ENCODE data around the gene BARX1.
"Not testable (repeated sequence)": the region's sequence is repeated elsewhere in the genome, so short reads cannot be mapped to it uniquely, and the experiment has no call there.

BARX1 gene

DNA sequence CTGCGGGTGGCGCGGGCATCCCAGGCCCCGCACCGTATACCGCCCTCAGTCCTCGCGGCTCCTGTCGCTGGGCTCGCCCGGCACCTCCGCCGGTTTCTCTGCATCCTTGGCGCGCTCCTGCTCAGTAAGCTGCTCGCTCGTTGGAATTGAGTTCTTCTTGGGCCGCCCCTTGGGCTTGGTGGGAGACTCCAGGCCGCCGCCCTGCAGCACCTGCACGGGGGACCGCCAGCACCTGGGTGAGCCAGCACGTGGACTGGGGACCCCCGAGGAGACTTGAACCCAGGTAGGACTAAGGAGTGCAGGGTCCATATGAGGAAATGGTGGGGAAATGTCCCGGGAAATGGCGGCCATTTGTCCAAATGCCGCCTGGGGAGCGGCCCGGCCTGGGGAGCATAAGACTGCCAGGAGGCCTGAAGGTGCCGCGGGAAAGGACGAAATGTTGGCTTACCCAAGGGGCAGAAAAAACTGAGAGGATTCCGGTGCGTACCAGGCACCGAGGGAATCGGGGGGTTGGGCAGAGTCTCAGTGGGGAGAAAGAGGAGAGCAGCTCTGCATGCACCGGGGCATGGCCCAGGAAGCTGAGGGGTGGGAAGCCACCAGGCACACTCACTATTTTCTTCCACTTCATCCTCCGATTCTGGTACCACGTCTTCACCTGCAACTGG is 2.9 kb downstream of the BARX1 start:
- no peak for DNase-seq (ENCODE audit: low read depth in 3 of 3, low spot score in 1 of 3)

DNA sequence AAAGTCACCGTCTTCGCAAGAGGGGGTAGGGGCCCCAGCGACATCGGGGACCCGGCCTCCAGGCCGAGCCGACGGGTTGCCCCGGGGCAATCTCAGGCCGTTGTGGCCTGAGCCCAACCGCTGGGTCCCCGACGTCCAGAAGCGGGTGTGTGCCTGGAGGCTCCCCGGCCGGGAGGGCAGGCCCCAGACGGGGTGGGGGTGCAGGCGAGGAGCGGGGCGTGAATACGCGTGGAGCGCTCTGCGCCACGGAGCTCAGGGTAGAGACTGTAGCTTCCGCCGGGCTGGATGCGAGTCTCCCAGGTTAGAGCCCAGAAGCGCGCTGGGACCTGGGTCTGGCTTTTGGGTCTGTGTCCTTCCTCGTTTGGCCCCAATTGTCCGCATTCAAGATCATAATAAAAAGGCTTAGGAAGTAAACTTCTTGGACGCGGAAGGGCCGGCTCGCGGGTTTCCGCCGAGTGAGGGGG is 3.5 kb downstream of the BARX1 start:
- DNase-seq (ENCODE audit: low read depth in 3 of 3, low spot score in 1 of 3) = no peak

DNA sequence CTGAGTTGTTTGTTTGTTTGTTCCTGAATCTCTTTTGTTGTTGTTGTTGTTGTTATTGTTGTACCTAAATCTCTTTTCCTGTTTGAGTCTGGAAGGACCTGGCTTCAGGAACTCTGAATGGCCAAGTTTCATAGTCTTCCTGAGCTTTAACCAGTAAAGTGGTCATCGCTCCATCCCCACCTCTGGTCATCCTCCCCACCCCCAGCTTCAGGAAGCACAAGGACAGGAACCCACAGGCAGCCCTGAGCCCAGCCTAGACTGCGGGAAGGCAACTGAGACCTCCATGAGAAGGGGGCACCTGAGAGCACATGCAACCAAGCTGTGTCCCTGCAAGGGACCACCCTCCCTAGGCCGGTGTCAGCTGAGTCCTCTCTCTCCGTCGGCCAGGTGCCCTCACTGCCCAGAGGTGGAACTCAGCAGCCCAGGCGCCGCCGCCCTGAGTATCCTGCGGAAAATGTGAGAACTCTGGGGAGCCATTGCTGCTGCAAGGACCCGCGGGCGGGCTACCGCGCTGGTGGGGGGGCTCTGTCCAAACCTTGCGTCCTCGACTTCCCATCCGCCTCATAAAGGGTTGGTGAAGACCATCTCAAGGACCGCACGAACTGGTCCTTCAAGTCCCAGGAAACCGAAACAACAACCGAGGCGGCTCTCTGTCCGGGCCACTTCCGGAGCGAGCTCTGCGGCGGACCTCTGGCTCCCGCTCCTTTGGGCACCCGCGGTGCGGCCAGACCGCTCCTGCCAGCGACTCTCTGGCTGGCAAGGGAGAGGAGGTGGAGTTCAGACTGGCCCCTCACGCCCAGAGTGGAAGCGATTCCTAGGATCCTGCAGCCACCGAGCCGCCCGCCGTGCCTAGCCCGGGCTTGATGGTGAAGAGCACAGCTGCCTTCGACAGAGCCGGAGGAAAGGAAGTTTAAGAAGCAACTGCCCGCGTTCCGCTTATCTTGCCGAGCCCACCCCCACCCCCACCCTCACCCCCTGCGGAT is 4.2 kb downstream of the BARX1 start:
- DNase-seq (ENCODE audit: low read depth in 3 of 3, low spot score in 1 of 3) = no peak

DNA sequence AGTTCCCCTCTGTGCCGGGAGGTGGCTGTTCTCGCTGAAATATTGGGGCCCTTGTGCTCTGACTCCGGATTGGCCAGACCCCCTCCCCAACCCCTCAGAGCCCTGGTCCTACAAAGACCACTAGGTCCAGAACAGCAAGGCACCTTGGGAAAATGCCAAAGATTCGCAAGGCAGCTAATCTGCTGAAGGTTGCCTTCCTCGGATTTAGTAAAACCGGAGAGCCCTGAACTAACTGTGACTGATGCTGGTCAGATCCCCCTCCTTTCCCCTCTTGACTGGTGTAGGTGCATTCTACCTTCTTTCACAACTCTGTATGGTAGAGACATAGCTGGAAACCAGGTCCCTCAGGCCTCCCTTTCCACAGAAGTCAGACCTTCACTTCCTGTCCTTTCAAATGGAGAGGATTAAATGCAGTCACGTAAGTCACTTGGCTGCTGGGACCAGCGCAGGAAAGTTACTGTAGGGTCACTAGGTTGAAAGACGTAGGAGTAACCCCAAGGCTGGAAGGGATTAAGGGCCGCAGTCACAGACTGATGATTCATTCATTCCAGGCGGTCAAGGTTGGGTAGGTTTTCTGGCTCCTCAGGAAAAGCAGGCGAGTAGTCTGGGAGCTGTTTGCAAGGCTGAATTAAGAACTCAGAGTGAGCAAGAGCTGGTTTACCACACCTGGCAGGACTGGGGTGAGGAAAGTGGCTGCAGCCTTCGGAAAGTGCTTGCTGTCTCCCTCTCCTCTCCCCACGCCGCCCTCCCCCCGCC is 5.3 kb downstream of the BARX1 start:
- no peak for DNase-seq (ENCODE audit: low read depth in 3 of 3, low spot score in 1 of 3)

DNA sequence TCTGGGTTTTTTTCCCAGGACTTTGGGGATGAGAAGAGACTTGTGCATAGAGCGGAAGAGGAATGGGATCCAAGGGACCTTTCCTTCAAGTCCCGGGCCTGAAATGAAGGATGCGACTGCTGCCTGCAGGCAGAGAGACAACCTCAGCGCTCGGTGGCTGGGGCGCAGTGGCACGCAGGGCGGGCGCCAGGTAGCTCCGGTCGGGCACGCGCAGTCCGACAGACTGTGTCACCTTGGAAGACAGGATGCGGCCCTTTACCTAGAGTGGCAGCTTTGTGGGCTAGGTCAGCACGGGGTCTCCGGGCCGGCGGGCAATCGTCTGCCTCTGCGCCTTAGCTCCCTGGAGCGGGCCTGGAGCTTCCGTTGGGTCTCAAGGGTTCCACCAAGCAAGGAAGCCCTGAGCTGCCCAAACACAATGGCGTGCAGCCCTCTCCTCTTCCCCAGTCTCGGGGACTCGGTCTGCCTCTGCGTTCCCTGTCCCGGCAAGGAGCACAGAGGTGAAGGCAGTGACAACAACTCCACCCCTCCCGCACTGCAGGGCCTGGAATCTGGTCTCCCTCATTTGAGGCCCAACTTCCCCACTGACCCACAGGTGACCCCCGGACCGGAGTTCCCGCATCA is 6.0 kb downstream of the BARX1 start:
- no peak for DNase-seq (ENCODE audit: low read depth in 3 of 3, low spot score in 1 of 3)

DNA sequence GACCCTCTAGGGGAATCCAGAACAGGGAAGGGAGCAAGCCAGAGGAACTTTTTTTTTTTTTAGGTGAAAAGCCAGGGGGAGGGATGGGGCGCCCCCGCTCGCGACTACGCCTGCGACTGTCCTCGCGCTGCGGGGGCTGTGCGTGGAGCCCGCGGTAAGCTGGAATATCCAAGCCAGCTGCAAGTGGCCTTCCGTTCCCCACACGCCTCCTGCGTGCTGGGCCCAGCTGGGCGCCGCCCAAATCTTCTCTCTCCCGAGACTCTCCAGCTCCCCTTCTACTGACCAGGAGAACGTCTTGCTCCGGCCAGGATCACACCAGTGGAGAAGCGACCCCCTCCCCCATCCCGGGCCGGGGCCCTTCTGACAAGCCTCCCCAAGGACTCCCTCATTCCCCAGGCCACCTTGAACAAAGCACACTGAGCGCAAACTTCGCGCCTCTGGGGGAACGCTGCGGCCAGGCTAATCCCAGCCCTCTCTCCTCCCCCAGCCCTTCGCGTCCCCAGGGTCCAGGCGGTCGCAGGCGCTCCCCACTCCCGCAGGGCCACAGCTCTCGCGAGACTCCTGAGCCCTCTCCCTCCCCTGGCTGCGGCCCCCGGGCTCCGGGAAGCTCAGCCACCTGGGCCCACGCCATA is 6.6 kb downstream of the BARX1 start:
- DNase-seq (ENCODE audit: low read depth in 3 of 3, low spot score in 1 of 3) = no peak

DNA sequence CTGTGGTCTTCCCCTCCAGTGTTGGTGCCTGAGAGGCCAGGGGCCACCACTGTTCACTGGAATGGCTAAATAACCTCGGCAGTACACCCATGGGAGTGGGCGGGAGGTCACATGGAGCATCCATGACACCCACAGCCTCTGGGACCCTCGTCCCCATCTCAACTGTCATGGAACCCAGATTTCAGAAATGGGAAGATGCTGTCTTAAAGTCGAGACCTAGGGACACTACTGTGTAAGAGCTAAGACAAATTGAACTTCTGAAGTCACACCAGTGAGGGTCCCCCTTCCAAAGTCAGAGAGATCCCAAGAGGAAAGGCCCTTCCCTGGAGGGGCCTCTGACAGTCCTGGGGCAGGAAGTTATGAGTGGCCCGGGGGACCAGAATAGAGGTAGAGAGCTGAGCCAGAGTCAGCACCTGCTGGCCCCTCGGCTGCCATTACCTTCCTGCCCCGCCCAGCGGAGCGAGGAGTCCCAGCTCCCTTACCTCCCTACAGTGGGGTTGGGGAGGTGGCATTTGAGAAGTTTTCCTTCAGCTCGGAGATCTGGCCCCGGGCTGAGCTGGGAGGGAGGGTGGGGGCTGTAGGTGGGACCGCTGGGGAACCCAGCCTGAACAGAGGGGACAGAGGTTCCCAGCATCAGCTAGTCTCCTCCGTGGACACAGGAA is 7.6 kb downstream of the BARX1 start:
- no peak for DNase-seq (ENCODE audit: low read depth in 3 of 3, low spot score in 1 of 3)

DNA sequence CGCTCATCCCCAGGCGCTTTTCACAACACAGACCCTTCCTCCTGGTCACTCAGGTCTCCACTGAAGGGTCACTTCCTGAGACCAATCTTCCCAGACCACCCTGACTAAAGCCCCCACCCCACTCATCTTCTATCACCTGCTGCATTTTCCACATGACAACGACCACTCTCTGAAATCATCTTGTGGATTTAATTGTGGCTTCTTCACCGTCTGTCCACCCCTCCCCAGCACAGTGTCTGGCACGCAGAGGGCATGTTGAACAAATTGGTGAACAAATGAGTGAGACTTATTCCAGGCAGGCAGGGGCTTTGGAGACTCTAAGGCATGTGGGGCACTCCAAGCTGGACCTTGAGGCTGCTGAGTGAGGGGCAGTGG is 8.8 kb downstream of the BARX1 start:
- no peak for DNase-seq (ENCODE audit: low read depth in 3 of 3, low spot score in 1 of 3)

DNA sequence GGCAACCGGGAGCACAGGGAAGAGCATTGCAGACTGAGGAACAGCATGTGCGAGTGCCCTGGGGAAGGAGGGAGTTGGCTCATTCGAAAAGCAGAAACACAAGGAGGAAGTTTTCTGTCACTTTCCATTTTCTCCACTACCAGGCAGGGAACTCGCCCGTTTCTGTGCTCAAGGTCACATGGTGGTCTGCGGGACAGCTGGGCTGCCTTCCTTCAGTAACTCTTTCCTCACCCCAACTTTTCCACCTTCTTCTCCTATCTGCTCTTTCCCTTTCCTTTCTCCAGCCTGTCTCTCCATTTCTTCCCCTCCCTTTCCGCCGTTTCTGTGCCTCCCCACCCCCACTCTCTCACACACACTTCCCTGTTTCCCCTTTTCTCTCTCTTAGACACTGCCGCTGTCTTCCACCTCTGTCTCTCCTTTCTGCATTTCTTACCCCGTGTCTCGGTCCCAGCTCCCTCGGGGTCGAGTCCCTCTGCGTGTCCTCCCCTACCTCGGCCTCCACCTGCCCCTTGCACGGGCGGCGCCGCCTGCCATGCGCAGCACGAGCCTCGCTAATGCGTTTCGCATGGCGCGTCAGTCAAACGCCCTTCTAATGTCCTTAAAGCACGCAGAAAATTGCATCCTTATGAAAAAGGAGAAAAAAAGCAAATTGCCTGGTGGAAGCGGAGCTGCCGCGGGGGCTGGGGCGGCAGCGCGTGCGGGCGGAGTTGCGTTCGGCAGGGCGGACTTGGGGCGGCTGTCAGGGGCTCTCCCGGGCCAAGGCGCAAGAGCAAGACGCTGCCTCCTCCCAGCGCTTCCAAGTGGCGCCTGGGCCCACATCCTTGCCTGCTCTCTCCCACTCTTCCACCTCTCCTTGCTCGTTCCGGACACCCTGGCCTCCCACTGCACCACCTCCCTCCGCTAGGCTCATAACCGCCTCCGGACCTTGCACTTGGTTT is 9.5 kb downstream of the BARX1 start:
- DNase-seq (ENCODE audit: low read depth in 3 of 3, low spot score in 1 of 3) = no peak

DNA sequence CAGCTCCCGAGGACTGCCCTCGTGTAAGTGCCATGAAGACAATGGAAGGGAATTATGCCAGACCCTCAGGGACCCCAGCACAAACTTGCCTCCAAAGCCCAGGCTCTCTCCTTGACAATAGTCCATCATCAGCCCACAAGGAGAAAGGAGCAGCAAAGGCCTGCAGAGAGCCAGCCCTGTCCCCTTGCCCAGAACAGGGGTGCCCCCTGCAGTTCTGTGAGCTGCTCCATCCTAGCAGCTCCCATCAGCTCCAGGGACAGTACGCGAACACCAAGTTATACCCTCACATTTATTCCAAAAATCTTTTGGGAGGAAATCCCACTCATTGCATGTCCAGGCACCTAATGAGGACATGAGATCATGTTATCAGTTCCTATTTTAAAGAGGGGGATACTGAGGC is 11.1 kb downstream of the BARX1 start:
- DNase-seq (ENCODE audit: low read depth in 3 of 3, low spot score in 1 of 3) = no peak

DNA sequence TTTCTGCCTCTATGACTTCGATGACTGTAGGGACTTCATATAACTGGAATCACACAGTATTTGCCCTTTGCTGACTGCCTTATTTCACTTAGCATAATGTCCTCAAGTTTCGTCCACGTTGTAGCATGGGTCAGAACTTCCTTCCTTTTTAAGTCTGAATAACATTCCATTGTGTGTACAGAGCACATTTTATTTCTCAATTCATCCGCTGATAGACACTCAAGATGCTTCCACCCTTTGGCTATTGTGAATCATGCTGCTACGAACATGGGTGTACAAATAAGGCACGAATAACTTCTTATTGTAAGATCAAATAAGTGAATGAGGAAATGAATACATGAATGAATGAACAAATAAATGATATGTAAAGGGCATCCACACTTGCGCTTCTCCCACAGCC is 13.0 kb downstream of the BARX1 start:
- DNase-seq (ENCODE audit: low read depth in 3 of 3, low spot score in 1 of 3) = no peak

DNA sequence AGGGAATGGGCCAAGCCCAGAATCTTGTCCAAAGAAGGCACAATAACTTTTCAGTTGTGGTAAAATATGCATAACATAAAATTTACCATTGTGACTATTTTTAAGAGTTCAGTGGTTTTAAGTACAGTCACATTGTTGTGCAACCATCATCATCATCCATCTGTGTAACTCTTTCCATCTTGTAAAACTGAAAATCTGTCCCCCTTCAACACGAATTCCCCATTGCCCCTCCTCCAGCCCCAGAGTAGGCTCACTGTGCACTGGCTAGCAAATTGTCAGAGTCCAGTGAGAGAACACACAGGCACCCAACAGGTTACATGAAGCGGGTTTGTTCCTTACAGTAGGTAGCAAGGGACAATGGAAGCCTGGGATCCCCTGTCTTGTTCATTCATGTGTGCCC is 13.7 kb downstream of the BARX1 start:
- no peak for DNase-seq (ENCODE audit: low read depth in 3 of 3, low spot score in 1 of 3)

DNA sequence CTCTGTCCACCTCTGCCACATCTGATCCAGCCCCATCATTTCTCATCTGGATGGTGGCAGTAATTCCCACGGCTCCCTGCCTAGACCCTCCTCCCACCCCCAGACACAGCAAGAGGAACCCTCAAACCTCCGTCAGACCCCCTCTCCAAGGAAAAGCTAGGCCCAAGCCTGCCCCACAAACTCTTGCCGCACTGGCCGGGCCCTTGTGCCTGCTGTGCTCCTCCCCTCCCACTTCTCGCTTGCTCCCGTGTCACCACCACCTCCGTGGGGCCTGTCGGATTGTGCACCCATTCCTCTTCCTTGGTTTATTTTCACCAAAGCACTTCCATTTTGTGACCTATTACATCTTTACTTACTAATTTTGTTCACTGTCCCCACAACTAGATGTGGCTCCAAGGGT is 14.2 kb downstream of the BARX1 start:
- no peak for DNase-seq (ENCODE audit: low read depth in 3 of 3, low spot score in 1 of 3)

DNA sequence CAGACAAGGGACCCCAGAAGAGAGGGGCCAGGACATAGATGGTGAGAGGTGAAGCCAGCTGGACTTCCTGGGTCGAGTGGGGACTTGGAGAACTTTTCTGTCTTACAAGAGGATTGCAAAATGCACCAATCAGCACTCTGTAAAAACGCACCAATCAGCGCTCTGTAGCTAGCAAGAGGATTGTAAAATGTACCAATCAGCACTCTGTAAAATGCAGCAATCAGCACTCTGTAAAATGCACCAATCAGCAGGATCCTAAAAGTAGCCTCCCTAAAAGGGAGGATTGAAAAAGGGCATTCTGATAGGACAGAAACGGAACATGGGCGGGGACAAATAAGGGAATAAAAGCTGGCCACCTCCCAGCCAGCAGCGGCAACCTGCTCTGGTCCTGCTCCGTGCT is 15.6 kb downstream of the BARX1 start:
- DNase-seq (ENCODE audit: low read depth in 3 of 3, low spot score in 1 of 3) = not testable (repeated sequence)

DNA sequence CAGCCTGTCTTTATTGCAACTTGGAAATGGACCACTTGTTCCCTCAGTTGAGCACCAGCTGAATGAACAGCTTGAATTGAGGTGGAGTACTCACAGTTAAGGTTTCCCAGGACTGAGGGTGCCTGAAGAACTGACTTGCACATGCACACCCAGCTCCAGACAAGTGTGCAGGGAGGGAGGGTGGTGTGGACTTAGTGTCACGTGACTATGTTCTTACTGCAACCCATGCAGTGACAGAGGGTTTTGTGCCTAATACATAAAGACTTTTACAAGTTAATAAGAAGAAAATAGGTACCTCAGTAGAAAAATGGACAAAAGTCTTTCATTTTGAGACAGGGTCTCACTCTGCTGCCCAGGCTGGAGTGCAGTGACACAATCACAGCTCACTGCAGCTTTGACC is 18.0 kb downstream of the BARX1 start:
- DNase-seq (ENCODE audit: low read depth in 3 of 3, low spot score in 1 of 3) = no peak

DNA sequence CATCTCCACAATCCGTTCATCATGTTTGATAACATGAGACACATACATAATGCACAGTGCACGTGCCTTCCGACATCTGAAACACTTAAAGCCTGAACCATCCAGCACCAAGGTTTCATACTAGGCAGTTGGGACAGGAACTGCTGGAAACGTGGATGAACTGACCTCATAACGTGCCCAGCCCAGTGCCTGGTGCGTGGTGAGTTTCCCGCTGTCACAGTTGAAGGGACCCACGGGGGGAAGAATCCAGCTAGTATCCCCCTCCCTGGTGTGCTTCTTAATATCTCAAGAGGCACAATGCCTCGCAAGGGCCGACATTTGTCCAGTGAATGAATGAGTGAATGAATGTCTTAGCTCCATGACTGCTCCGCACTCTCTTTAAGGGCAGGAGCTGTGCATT is 23.2 kb downstream of the BARX1 start:
- DNase-seq (ENCODE audit: low read depth in 3 of 3, low spot score in 1 of 3) = no peak

DNA sequence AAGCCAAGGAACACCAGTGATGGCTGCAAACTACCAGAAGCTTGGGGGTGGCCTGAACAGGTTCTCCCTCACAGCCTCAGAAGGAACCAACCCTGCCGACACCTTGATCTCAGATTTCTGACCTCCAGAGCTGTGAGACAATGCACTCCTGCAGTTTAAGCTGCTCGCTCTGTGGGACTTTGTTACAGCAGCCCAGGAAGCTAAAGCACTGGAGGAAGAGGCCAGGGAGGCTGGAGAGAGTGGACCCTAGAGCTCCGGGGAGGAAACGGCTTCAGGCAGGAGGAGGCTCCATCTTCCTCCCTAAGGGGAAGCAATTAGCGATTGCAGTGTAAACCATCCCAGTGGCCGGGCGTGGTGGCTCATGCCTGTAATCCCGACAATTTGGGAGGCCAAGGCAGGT is 25.1 kb downstream of the BARX1 start:
- no peak for DNase-seq (ENCODE audit: low read depth in 3 of 3, low spot score in 1 of 3)

DNA sequence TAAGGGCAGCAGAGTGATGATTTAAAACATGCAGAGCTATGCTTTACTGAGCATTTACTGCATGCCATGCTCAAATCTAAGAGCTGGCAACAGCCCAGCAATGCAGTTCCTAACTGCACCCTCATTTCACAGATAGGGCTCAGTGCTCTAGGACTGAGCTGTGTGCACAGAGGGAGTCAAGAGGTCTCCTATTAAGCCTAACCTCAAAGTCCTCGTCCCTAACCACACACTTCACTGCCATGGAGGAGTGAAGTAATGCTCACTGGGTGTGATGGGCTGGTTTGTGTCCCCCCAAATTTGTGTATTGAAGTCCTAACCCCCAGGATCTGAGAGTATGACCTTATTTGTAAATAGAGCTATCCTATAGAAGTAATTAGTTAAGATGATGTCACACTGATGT is 25.9 kb downstream of the BARX1 start:
- no peak for DNase-seq (ENCODE audit: low read depth in 3 of 3, low spot score in 1 of 3)

DNA sequence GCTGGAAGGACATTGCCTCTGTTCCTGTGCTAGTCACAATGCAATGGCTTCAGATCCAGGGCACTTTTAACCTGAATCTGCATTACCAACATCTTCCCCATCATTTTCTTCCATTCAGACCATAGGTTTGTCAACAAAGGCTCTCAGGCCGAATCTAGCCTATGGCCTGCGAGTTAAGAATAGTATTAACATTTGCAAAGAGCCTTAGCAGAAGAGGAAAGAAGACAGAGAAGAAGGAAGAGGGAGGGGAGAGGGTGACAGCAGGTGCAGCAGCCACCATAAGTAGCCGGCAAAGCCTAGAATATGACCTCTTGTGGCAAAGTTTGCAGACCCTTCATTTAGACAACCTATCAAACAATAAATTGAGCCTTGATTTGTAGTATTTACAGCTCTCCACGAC is 32.6 kb downstream of the BARX1 start:
- no peak for DNase-seq (ENCODE audit: low read depth in 3 of 3, low spot score in 1 of 3)

All from stimulated activated CD4-positive, alpha-beta T cell treated with anti-CD3 and anti-CD28 coated beads, TNF-alpha, amount 100 ng/mL, for 1 hour (primary cell).